GM19099 (cell line): ENCODE data around the gene OR8B2.

Source experiments
- POLR2A ChIP-seq: IDR thresholded peaks from 3 replicates; pipeline ENCODE4 v1.6.1; 2011; ENCODE audit warnings: low read depth; ENCODE audit not compliant: insufficient read length; ENCODE audit errors: extremely low read depth

Gene OR8B2, protein sequence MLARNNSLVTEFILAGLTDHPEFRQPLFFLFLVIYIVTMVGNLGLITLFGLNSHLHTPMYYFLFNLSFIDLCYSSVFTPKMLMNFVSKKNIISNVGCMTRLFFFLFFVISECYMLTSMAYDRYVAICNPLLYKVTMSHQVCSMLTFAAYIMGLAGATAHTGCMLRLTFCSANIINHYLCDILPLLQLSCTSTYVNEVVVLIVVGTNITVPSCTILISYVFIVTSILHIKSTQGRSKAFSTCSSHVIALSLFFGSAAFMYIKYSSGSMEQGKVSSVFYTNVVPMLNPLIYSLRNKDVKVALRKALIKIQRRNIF

DNA sequence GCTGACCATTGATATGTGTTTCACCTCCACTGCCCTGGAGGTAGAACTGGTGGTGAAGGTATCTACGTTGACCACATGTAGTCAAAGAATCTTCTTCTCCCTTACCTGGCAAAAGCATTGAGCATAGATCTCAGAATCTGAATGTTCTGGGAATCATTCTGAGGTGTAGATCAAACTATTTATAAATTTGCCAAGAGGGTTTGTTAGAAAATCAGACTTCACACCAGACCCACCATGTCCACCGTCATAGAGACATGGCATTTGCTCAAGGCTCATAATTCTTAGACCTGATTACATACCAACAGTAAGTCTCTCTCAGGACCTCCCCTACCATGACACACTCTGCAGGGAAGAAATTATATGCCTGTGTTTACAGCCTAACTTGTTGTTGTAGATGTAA lies at the start of gene OR8B2:
Gene OR8B2 (minus strand): TSS at position 101 of the 400 bp plus-strand sequence. CDS start 1,156 bp downstream, outside the sequence.
- TF ChIP-seq POLR2A, result no peak

DNA sequence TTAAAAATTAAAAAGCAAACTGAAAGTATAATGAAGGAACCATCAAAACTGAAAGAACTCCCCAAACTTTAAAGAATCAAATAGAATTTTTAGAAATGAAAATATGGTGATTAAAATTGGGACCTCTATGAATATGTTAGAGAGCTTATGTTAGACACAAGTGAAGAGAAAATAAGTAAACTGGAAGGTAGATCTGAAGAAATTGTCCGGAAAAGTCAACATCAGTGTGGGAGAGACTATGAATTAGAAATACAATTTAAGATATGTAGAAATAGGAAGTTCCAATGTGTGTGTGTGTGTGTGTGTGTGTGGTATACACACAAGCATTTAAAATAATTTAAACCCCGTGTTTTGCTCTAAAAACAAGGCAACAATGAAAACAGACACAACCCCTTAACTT lies 45.3 kb upstream of the OR8B2 start:
- TF ChIP-seq POLR2A, result no peak

DNA sequence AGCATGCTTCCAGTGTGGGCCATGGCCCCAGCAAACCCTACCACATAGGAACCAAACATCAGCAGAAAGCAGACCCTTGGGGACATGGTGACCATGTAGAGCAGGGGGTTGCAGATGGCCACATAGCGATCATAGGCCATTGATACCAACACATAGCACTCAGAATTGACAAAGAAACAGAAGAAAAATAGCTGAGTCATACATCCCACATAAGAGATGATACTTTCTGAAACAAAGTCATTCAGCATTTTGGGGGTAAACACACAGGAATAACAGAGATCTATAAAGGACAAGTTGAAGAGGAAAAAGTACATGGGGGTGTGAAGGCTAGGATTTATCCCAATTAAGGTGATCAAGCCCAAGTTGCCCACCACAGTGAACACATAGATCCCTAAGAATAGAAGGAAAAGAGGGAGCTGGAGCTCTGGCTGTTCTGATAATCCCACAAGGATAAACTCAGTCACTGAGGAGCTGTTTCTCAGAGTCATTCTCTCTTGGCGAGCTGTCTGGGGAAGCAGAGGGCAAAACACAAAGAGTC lies 40.2 kb upstream of the OR8B2 start, which contains the start of gene OR8B4:
Gene OR8B4 (minus strand): TSS at position 488 of the 538 bp plus-strand sequence. CDS start 0 bp downstream, at position 488.
- no peak for TF ChIP-seq POLR2A

DNA sequence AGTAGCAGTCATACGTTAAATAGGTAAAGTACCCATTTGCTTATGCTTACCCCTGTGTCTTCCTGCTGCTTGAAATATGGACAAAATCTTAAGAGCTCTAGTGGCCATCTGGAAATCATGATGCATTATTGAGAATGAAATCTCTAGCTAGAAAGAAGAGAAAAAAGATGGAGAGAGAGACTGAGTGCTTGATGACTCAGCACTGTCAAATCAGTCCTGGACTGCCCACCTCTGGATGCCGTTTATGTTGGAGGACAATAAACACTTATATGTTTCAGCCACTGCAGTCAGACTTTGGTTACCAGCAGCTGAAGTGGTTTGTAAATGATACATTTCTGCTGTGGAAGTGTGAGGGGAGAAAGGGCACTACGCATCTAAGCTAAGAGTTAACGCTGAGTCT lies 36.7 kb upstream of the OR8B2 start:
- TF ChIP-seq POLR2A, result no peak

DNA sequence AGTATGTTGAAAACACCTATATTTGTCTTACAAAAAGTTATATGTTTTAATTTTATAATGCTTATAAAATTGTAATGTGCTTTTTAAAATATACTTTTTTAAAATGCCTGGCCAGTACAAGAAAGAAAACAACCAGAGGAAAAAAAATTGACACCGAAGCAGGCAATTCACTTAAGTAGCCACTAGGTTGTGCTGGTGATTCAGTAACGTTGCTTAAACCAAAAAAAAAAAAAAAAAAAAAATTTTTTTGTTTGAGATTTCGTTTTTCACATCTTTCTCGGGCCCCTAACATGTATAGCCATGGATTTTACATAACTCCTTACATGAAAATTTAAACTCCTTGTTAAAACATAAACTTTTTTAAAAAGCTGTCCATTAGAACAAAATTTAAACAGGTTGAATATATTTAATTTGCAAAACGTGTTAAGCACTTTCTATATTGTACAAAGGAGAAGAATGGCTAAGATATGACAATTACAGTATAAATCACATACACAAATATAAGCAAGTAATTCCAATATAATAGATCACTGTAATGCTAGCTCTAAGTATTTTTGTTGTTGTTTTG lies 31.1 kb upstream of the OR8B2 start:
- TF ChIP-seq POLR2A, result no peak

DNA sequence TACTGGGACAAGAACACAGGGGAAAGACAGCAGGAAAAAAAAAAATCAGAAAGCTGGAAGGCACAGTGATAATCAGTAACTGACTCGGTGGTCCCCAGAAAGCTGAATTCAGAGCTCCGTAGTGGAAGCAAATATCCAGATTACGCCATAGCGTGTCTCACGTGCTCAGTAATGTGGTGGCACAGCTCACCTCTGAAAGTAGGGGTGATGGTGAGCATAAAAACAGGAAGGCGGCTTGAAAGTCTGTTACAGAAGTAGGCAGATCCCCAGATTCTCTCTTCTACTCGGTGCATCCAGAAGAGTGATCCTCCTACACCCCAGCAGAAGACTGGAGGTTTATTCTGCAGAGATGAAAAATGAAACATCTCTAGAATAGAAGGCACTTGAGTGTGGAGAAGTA lies 25.6 kb upstream of the OR8B2 start:
- TF ChIP-seq POLR2A, result no peak

DNA sequence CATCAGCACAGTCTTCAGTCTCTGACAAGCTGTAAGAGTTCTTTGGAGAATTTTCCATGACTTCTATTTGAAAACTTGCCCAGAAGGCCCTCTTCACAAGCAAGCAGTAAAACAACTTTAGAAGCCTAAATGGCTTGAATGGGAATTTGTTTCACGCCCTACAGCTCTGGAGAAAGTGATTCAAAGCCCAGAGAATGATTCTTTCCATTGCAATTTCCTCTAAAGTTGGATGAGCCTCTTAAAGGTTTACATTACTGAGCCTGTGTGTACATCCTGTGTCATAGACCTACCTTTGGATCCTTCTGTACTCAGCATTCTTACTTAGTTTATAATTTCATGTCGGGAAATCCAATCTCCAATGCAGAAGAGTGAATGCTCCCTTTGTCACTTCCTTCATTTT lies 21.3 kb upstream of the OR8B2 start:
- no peak for TF ChIP-seq POLR2A

DNA sequence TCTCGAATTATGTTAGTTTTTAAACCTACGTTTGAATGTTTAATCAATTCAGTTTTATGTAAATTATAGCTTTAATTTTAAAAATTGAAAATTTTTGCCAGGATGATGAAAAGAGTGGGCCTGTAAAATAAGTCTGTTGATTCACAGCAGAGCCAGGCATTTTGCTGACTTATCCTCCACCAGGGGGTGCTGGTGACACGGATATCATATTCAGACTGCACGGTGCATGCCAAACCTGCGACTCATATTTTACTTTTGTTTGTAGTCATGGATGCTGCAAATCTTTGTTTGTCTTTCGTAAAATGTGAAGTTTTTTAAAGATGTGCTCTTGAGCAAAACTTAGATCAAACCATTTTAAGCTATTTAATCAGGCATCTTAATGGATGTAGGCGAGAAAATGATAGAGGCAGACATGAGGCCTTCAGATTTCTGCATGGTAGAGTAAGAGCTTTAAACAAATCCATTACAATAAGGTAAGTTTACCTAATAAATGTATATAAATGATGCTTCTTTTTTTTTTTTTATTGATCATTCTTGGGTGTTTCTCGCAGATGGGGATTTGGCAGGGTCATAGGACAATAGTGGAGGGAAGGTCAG lies 18.1 kb upstream of the OR8B2 start:
- TF ChIP-seq POLR2A, result no peak

DNA sequence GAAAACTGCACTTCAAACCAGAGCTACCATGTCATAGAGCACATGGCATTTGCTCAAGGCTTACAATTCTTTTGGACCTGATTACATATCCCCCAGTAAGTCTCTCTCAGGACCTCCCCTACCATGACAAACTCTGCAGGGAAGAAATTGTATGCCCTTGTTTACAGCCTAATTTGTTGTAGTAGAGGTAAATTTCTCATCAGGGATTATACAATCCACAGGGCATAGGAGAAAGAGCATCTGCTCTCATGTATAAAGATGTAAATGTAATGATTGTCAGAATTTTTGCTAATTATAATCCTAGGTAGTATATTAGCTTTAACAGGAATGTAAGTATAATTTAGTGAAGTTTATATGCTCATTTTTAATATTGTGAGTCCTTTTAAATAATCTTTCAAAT lies 14.6 kb upstream of the OR8B2 start, which contains the start of gene OR8B3:
Gene OR8B3 (minus strand): TSS at position 101 of the 400 bp plus-strand sequence. CDS start 1,673 bp downstream, outside the sequence.
- TF ChIP-seq POLR2A, result no peak

DNA sequence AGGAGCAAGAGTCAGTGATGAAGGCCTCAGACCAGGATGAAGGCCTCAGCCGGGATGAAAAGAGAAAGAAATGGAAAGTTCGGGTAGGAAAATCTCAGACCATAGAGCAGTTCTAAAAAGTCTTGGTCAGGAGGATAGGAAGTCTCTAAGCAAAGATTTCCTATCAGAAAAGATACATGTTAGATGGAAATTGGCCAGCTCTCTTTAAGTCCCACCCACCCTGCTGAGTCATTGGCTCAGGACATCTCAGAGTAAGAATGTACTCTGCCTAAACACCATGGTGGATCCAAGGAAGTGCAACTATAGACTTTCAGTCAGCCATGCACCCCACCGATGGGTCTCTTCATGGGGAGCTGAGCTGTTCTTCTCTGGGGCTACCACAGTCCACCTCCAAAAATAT lies 10.1 kb upstream of the OR8B2 start:
- no peak for TF ChIP-seq POLR2A

DNA sequence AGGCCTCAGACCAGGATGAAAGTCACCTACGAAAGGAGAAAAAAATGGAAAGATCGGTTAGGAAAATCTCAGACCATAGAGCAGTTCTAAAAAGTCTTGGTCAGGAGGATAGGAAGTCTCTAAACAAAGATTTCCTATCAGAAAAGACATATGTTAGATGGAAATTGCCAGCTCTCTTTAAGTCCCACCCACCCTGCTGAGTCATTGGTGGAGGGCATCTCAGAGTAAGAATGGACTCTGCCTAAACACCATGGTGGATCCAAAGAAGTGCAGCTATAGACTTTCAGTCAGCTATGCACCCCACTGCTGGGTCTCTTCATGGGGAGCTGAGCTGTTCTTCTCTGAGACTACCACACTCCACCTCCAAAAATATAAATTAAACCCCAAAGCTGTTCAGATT lies 3.7 kb downstream of the OR8B2 start:
- no peak for TF ChIP-seq POLR2A

DNA sequence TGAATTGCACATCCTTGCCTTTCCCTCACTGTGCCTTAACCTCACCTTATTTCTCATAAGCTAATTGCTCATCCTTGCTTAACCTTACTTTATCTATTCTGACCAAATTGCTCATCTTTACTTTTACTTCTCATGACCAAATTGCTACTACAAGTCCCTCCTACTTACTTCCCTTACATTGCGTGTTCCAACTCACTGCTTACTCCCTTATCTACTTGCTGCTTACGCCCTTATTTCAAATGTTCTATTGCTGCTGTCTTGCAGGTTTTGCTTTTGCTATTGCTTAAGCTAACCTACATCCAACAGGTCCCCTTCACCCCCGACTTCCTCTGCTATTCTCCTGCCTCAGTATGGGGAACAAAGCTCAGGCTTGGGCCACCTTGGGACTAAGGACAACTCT lies 8.0 kb downstream of the OR8B2 start:
- TF ChIP-seq POLR2A, result no peak

DNA sequence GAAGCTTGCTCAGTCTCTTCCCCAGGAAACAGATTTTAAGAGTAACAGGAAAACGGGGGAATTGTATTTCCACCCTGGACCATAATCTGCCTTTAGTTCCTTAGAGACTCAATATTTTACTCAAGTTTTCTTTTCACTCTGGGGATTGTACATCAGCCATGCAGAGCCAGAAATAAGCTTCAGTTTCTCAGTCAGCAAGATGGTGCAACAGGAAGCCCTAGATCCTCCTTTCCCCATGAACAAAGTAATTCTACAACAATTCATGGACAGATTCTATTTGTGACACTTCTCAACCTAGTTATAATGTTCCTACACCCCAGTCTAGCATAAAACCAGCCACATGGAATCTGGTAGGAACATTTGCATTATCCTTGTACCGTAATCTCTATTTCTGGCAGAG lies 24.7 kb downstream of the OR8B2 start:
- no peak for TF ChIP-seq POLR2A

DNA sequence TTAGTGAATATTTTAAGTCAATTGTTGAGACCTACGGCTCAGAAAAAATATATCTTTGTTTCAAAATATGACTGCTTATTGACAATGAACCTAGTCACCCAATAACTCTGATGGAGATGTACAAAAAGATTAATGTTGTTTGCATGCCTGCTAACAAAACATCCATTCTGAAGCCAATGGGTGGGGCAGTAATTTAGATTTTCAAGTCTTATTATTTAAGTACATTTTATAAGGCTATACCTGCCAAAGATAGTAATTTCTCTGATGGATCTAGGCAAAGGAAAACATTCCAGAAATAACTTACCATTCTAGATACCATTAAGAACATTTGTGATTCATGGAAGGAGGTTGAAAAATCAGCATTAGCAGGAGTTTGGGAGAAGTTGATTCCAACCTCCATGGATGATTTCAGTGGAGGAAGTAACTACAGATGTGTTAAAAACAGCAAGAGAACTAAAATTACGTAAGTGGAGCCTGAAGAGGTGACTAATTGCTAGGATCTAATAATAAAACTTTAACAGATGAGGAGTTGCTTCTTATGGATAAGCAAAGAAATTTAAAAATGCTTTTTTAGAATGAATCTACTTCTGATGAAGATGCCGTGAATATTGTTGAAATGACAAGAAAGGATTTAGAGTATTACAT lies 37.9 kb downstream of the OR8B2 start:
- TF ChIP-seq POLR2A, result no peak

DNA sequence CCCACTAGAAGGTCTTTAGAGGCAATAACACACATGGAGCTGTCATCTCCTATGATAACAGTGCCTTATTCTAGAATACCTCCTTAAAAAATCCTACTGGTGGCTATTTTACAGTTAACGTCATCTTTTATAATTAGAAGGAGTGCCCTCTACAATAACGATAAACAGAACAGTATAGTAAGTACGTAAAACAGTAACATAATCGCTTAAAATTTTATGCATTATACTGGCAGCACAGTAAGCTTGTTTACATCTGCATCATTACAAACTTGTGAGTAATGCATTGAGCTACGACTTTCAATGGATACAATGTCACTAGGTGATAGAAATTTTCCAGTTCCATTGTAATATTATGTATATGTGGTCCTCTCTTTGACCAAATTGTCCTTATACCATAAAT lies 40.0 kb downstream of the OR8B2 start:
- TF ChIP-seq POLR2A, result no peak
